Right renal cortex interstitium (tissue), 3 donors: ENCODE results near the gene KLHDC8A. TPM values are rescaled to one million over a fixed set of nuclear protein-coding genes. Genes with fewer than 3 reads are reported as not detected.

Experiments
- DNase-seq, 3 donors: peaks; one replicate each; pipeline ENCODE4 v3.0.0-alpha.2; 2013; ENCODE audit warnings: low read depth in 3 of 3, low spot score in 2 of 3
- polyA plus RNA-seq, 3 donors: library from polyadenylated mRNA; unstranded; fragments of 120-200 nt; gene quantifications; one replicate each; pipeline ENCODE4 v1.2.1, GENCODE V29; 2013; ENCODE audit not compliant: insufficient read length in 3 of 3

KLHDC8A gene
- polyA plus RNA-seq, 3 donors: 1.4 to 1.6 (median 1.5) TPM

GRCh38 chr1:205348554-205349487, 7.9 kb downstream of the KLHDC8A start:
- no peak for DNase-seq

GRCh38 chr1:205346956-205347574, 9.7 kb downstream of the KLHDC8A start:
- DNase-seq: no peak

- no peak for DNase-seq
Observed at GRCh38 chr1:205345761-205346160, 11.0 kb downstream of the KLHDC8A start.

GRCh38 chr1:205344066-205344928, 12.4 kb downstream of the KLHDC8A start:
- DNase-seq: no peak

GRCh38 chr1:205343431-205344065, 13.2 kb downstream of the KLHDC8A start:
- DNase-seq: no peak

- DNase-seq: no peak
Observed at GRCh38 chr1:205342986-205343385, 13.7 kb downstream of the KLHDC8A start.

- no peak for DNase-seq
Observed at GRCh38 chr1:205340676-205341075, 16.0 kb downstream of the KLHDC8A start.

- no peak for DNase-seq
Observed at GRCh38 chr1:205339717-205340116, 17.0 kb downstream of the KLHDC8A start.

GRCh38 chr1:205339197-205339702, 17.5 kb downstream of the KLHDC8A start:
- no peak for DNase-seq

- no peak for DNase-seq
Observed at GRCh38 chr1:205338011-205338410, 18.7 kb downstream of the KLHDC8A start.

GRCh38 chr1:205337481-205337880, 19.2 kb downstream of the KLHDC8A start:
- no peak for DNase-seq

GRCh38 chr1:205335692-205336091, 21.0 kb downstream of the KLHDC8A start:
- peak in 1 of 3 donors; percentile 72 for DNase-seq

- DNase-seq: no peak
Observed at GRCh38 chr1:205332015-205332791, 24.5 kb downstream of the KLHDC8A start.

GRCh38 chr1:205330150-205330549, 26.6 kb downstream of the KLHDC8A start:
- no peak for DNase-seq

GRCh38 chr1:205329719-205330118, 27.0 kb downstream of the KLHDC8A start:
- DNase-seq: no peak

- DNase-seq: no peak
Observed at GRCh38 chr1:205328476-205328875, 28.2 kb downstream of the KLHDC8A start.

GRCh38 chr1:205326812-205327466, 29.8 kb downstream of the KLHDC8A start:
- DNase-seq: no peak

GRCh38 chr1:205325334-205325884, 31.3 kb downstream of the KLHDC8A start:
- peak in 1 of 3 donors; percentile 71 for DNase-seq

- no peak for DNase-seq
Observed at GRCh38 chr1:205324781-205325180, 31.9 kb downstream of the KLHDC8A start.
